CD4-positive, alpha-beta T cell (primary cell): ENCODE data around the gene NETO1. TPM values are rescaled to one million over a fixed set of nuclear protein-coding genes. Genes with fewer than 3 reads are reported as not detected.

Experiments used
- ATAC-seq: fragments of 200-7000 bp; cut with Tn5 transposase; one replicate; pipeline ENCODE4 v1.10.0; 2022; ENCODE audit warnings: mild to moderate bottlenecking; ENCODE audit not compliant: poor library complexity
- CTCF ChIA-PET: fragments of 350-600 bp; sonication (Branson Sonifier 250); formaldehyde crosslinking; loops from one replicate; lab custom pipeline; 2021; ENCODE audit warnings: antibody characterized with exemption, inconsistent platforms; lab: Charles Lee
- POLR2A ChIA-PET: fragments of 350-600 bp; sonication (Branson Sonifier 250); formaldehyde crosslinking; loops from one replicate; lab custom pipeline; 2021; ENCODE audit warnings: antibody characterized with exemption, inconsistent platforms; lab: Charles Lee
- DNase-seq, 14 experiments: peaks; one replicate each; pipeline ENCODE4 v3.0.0-alpha.2; 2013 to 2020; ENCODE audit warnings: mixed read lengths in 2 of 14
- H3K27ac ChIP-seq, 2 donors: one replicate each; pipeline versions ENCODE4 v1.5.1 to v1.7.0; 2013; ENCODE audit warnings: low read length in 2 of 2, low read depth in 1 of 2, mild to moderate bottlenecking in 1 of 2
- H3K27me3 ChIP-seq, 2 experiments: 1 replicate in 1 of 2; 2 replicates in 1 of 2; pipeline versions ENCODE4 v1.6.1 to v1.7.0; 2013; ENCODE audit warnings: low read length in 2 of 2, control low read depth in 1 of 2, mild to moderate bottlenecking in 1 of 2, moderate library complexity in 1 of 2; ENCODE audit not compliant: insufficient read depth in 2 of 2, control insufficient read depth in 1 of 2
- H3K36me3 ChIP-seq: one replicate; pipeline ENCODE4 v1.6.1; 2013; ENCODE audit warnings: low read length, control low read depth; ENCODE audit not compliant: insufficient read depth
- H3K4me1 ChIP-seq: one replicate; pipeline ENCODE4 v1.6.1; 2013; ENCODE audit warnings: low read length, control low read depth; ENCODE audit not compliant: insufficient read depth
- H3K4me3 ChIP-seq: one replicate; pipeline ENCODE4 v1.5.1; 2013; ENCODE audit warnings: mild to moderate bottlenecking, low read length, moderate library complexity
- H3K9me3 ChIP-seq, 2 experiments: 1 replicate in 1 of 2; 2 replicates in 1 of 2; pipeline versions ENCODE4 v1.6.1 to v1.7.0; 2013; ENCODE audit warnings: low read length in 2 of 2, mild to moderate bottlenecking in 2 of 2, control low read depth in 1 of 2, moderate library complexity in 1 of 2; ENCODE audit not compliant: control insufficient read depth in 1 of 2, insufficient read depth in 1 of 2
- H3K27ac Mint-ChIP-seq: one replicate; pipeline ENCODE4 v1.8.0; 2020; ENCODE audit warnings: mixed read lengths
- H3K27me3 Mint-ChIP-seq: one replicate; pipeline ENCODE4 v1.8.0; 2021; ENCODE audit warnings: mixed read lengths
- H3K36me3 Mint-ChIP-seq: one replicate; pipeline ENCODE4 v1.8.0; 2021; ENCODE audit warnings: low read depth, mixed read lengths
- H3K4me1 Mint-ChIP-seq: one replicate; pipeline ENCODE4 v1.8.0; 2021; ENCODE audit warnings: low read depth, mixed read lengths
- H3K4me3 Mint-ChIP-seq: one replicate; pipeline ENCODE4 v1.8.0; 2020; ENCODE audit warnings: mild to moderate bottlenecking, mixed read lengths
- H3K9me3 Mint-ChIP-seq: one replicate; pipeline ENCODE4 v1.8.0; 2020; ENCODE audit warnings: mixed read lengths
- CTCF ChIP-seq: fragments of 200-600 bp; IDR thresholded peaks from one replicate; pipeline ENCODE4 v1.8.0; 2022; ENCODE audit warnings: antibody characterized with exemption, mild to moderate bottlenecking
- intact Hi-C, 2 experiments: fragments of 100-400 bp; cut with DNase I in 1 of 2; cut with micrococcal nuclease in 1 of 2; formaldehyde crosslinking; loops; one replicate each; pipeline versions ENCODE4 v1.15.1 to v1.9.0; 2023 to 2025; cut with DNase I, micrococcal nuclease
- total RNA-seq, 174 experiments: library from RNA in 2 of 174; stranded (reverse) in 2 of 174; gene quantifications; one replicate each; pipeline ENCODE4 v1.2.3 and lab custom pipeline; 2021 to 2026

NETO1 gene
- total RNA-seq, 2 experiments from 2014 or later = not detected

- peaks cover 2% of the 10 kb centered on the region for H3K9me3 Mint-ChIP-seq
- DNase-seq (no peak), ATAC-seq (no peak)
- Histone ChIP-seq H3K9me3 (no peaks in the 10 kb centered on the region), H3K4me1 (no peaks in the 10 kb centered on the region), H3K27ac (no peak overlapping the region), H3K4me3 (no peak overlapping the region), H3K36me3 (no peaks in the 10 kb centered on the region), H3K27me3 (no peaks in the 10 kb centered on the region)
- H3K4me3 Mint-ChIP-seq = no peak overlapping the region
- ChIA-PET POLR2A (no interaction called here), CTCF (no interaction called here)
- no peak for TF ChIP-seq CTCF
- H3K4me1 Mint-ChIP-seq = no peaks in the 10 kb centered on the region
- H3K27me3 Mint-ChIP-seq = no peaks in the 10 kb centered on the region
- no peak overlapping the region for H3K27ac Mint-ChIP-seq
- no peaks in the 10 kb centered on the region for H3K36me3 Mint-ChIP-seq
- intact Hi-C loops = no loop called here
Observed at GRCh38 chr18:72752220-72752619, 115.6 kb downstream of the NETO1 start.

- H3K4me3 Mint-ChIP-seq = no peak overlapping the region
- no peak for DNase-seq
- ChIA-PET CTCF (no interaction called here), POLR2A (no interaction called here)
- no peaks in the 10 kb centered on the region for H3K4me1 ChIP-seq
- no peak overlapping the region for H3K27ac ChIP-seq
- H3K36me3 Mint-ChIP-seq = no peaks in the 10 kb centered on the region
- H3K9me3 Mint-ChIP-seq = peaks cover 4% of the 10 kb centered on the region
- intact Hi-C loops = no loop called here
- no peak for TF ChIP-seq CTCF
- no peaks in the 10 kb centered on the region for H3K4me1 Mint-ChIP-seq
- H3K4me3 ChIP-seq = no peak overlapping the region
- H3K36me3 ChIP-seq = no peaks in the 10 kb centered on the region
- peaks cover 0 to 5% of the 10 kb centered on the region in 2 experiments for H3K9me3 ChIP-seq
- H3K27ac Mint-ChIP-seq = no peak overlapping the region
- ATAC-seq = no peak
- no peaks in the 10 kb centered on the region for H3K27me3 Mint-ChIP-seq
- H3K27me3 ChIP-seq = no peaks in the 10 kb centered on the region
Observed at GRCh38 chr18:72742002-72742401, 125.8 kb downstream of the NETO1 start.

GRCh38 chr18:72738136-72738535 is 129.7 kb downstream of the NETO1 start:
- POLR2A ChIA-PET = no interaction called here
- ATAC-seq (no peak), DNase-seq (no peak)
- no peaks in the 10 kb centered on the region for H3K4me1 ChIP-seq
- CTCF ChIA-PET = no interaction called here
- H3K9me3 ChIP-seq = peaks cover 0 to 5% of the 10 kb centered on the region in 2 experiments
- H3K36me3 Mint-ChIP-seq = no peaks in the 10 kb centered on the region
- H3K27ac ChIP-seq = no peak overlapping the region
- no peak overlapping the region for H3K27ac Mint-ChIP-seq
- no peaks in the 10 kb centered on the region for H3K4me1 Mint-ChIP-seq
- H3K9me3 Mint-ChIP-seq = peaks cover 3% of the 10 kb centered on the region
- H3K4me3 Mint-ChIP-seq = no peak overlapping the region
- no peaks in the 10 kb centered on the region for H3K27me3 Mint-ChIP-seq
- no peaks in the 10 kb centered on the region for H3K27me3 ChIP-seq
- no peak overlapping the region for H3K4me3 ChIP-seq
- no peak for TF ChIP-seq CTCF
- intact Hi-C loops = no loop called here
- H3K36me3 ChIP-seq = no peaks in the 10 kb centered on the region
